ENCODE data around the gene RPS19BP1.
"Not testable (repeated sequence)": the region's sequence is repeated elsewhere in the genome, so short reads cannot be mapped to it uniquely, and the experiment has no call there.

RPS19BP1 gene

DNA sequence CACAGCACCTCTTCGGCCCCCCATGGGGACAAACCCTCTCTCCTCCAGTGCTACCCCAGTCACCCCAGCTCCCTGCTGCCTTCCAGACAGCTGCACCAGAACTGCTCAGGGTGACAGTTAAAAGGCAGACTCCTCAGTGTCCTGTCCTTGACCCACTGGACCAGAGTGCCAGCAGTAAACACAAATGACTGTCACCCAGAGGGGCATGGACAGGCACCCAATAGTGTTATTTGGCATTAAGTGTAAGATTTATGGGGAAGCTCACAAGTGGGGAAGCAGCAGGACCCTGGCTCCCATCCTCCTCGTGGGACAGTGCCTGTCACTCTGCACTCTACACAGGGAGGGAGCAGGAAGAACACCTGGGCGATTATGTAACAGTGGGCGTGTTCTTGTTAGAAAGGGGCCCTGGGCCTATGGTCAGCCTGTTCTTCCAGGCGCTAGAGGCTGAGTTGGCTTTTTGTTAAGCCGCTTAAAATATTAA is 5.0 kb downstream of the RPS19BP1 start:
- DNase-seq, result no peak

DNA sequence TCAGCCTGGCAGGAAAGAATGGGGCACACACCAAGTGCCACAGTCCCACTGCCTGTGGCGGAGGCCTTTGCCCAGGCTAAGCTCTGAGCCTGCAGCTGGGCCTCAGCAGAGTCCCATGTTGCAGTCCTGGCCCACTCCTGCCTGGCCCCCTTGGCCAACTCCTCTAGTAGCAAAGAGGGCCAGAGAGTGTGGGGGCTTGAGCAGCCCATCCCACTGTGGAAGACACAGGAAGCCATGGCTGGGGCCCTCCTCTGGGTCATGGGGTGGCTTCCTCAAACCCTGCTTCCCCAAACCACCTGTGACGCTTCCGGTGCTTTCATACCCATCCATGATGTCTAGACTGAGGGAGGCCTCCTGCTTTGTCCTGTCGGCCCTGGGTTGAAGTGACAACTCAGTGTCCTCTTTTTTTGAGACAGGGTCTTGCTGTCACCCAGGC is 5.8 kb downstream of the RPS19BP1 start:
- no peak for DNase-seq

DNA sequence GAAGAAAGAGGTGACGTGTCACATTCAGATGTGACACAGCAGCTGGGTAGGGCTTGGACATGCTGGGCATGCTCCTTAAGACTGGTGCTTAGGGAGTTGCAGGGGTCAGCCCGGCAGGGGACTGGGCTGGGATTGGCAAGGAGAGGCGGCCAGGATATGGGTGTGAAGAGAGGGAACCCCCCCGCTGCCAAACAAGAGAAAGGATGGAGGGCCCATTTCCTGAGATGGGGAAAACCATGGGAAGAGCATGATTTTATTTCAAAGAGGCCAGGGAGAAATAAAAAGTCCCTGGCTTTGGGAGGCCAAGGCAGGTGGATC is 6.9 kb downstream of the RPS19BP1 start:
- no peak for DNase-seq

DNA sequence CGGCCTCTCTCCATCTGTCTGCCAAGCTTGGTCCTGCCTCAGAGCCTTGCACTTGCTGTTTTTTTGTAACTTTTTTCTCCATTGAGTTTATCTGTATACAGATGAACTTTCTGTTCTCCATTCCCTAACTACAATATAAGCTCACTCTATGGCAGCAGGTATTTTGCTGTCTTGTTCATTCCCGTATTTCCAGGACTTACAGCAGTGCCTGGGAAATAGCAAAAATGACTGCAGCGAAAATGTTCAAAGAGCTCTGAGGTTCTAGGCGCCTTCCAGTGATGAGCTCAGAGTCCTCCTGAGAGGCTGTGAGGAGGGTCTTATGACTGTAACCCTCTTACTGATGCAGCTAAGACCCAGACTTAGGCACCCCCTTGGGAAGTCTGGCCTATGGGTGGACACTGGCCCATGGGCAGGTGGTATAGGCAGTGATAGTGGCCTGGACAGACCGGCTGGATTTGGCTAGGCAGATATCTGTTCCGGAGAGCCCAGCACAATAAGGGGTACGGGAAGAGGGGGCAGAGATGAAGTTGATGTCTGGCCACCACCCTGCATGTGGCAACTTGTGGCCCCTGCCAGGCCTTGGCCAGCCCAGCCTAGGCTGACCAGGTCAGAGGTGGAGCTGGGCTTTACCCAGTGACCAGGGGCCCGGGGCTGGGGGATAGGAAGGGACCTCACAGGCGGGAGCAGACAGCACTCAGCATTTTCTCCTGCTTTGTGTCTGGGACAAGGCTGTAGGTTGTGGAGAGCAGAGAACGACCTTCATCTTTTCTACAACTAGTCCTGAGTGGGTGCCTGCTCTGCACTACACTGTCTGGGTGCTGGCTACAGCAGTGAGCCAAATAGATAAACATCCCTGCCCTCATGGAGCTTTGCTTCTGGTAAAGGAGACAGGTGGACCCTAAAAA is 7.5 kb downstream of the RPS19BP1 start:
- DNase-seq, result no peak

DNA sequence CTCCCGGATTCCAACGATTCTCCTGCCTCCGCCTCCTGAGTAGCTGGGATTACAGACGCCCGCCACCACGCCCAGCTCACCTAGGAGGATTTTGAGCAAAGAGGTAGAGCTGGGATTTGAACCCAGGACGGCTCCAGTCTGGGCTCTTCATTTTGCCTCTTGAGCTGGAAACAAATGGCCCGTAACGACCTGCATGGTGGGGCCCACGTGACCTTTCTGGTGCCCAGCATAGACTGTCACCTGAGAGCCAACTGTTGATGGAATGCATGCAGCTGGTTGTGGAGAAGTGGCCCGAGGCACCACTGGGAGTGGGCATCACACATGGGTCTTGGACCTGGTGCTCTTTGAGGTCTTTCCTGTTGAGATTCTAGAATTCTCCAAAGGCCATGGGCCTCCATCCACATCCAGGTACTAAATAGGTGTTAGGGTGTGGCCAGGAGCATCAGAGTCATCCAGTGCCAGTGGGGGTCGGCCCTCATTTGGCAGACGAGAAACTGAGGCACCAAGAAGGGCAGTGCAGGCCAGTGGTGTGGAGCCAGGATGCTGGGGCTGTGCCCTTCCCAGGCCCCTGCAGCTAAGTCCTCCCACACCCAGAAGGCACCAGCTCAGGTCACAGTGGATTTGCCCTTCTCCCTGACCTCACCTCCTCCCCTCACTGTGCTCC is 8.3 kb downstream of the RPS19BP1 start:
- DNase-seq, result no peak

DNA sequence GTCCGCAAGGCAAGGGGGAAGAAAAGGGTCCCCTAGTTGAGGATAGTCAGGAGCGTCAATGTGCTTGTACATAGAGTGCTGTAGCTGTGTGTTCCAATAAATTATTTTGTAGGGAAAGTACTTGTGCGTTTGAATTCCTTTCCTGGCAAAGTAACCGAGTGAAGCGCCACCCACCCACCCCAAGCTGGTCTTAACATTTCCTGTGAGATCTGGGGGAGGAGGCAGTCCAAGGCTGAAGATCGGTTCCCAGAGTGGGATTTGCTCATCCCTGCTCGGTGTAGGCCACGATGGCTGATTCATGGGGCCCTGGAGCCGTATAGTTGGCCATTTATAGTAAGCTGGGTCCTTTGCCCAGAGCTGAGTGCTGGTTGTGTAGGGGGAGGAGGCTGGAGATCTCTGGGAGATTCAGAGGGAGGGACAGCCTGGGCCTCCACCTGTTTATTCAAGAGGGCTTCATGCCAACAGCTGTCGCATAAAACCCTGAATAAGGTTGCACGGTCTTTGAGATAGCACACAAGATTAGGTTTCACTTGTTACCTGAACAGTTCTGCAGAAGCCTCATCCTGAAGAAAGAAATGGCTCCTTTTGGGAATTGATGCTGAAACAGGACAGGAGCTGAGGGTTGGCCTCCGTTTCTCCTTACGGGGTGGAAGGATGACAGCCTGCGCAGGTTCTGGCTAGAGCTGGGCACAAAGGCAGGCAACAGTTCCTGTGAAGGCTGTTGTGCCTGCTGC is 9.8 kb downstream of the RPS19BP1 start:
- DNase-seq, result no peak

DNA sequence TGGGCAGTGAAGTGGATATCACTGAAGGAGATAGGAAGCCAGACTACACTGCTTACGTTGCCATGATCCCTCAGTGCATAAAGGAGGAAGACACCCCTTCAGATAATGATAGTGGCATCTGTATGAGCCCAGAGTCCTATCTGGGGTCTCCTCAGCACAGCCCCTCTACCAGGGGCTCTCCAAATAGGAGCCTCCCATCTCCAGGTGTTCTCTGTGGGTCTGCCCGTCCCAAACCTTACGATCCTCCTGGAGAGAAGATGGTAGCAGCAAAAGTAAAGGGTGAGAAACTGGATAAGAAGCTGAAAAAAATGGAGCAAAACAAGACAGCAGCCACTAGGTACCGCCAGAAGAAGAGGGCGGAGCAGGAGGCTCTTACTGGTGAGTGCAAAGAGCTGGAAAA is 10.5 kb downstream of the RPS19BP1 start:
- DNase-seq, result not testable (repeated sequence)

DNA sequence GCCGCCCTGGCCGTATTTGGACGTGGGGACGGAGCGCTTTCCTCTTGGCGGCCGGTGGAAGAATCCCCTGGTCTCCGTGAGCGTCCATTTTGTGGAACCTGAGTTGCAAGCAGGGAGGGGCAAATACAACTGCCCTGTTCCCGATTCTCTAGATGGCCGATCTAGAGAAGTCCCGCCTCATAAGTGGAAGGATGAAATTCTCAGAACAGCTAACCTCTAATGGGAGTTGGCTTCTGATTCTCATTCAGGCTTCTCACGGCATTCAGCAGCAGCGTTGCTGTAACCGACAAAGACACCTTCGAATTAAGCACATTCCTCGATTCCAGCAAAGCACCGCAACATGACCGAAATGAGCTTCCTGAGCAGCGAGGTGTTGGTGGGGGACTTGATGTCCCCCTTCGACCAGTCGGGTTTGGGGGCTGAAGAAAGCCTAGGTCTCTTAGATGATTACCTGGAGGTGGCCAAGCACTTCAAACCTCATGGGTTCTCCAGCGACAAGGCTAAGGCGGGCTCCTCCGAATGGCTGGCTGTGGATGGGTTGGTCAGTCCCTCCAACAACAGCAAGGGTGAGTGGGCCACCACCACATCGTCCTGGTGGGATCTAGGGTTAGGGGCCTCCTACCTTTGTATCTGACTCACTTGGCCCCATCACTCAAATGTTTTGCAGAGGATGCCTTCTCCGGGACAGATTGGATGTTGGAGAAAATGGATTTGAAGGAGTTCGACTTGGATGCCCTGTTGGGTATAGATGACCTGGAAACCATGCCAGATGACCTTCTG is 11.3 kb downstream of the RPS19BP1 start:
- not testable (repeated sequence) for DNase-seq

DNA sequence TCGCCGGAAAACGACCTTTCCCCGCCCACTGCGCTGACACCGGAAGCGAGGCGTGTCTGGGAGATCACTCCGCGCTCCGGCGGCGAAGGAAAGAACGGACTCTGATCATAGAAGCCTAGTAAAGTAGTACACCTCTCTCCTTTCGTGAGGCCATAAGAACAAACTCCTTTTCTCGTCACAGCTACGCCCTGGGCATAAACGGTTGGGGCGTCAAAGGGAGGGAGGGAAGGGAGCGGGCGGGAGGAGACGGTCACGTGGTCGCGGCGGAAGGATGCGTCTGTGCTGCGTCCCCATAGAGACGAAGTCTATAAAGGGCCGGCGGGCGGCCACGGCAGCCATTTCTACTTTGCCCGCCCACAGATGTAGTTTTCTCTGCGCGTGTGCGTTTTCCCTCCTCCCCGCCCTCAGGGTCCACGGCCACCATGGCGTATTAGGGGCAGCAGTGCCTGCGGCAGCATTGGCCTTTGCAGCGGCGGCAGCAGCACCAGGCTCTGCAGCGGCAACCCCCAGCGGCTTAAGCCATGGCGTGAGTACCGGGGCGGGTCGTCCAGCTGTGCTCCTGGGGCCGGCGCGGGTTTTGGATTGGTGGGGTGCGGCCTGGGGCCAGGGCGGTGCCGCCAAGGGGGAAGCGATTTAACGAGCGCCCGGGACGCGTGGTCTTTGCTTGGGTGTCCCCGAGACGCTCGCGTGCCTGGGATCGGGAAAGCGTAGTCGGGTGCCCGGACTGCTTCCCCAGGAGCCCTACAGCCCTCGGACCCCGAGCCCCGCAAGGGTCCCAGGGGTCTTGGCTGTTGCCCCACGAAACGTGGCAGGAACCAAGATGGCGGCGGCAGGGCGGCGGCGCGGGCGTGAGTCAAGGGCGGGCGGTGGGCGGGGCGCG is 12.1 kb downstream of the RPS19BP1 start, which contains the start of gene ATF4:
Gene ATF4 (plus strand): TSS at position 337 of the 880 bp plus-strand sequence. CDS start 884 bp downstream, outside the sequence.
- no peak for DNase-seq

DNA sequence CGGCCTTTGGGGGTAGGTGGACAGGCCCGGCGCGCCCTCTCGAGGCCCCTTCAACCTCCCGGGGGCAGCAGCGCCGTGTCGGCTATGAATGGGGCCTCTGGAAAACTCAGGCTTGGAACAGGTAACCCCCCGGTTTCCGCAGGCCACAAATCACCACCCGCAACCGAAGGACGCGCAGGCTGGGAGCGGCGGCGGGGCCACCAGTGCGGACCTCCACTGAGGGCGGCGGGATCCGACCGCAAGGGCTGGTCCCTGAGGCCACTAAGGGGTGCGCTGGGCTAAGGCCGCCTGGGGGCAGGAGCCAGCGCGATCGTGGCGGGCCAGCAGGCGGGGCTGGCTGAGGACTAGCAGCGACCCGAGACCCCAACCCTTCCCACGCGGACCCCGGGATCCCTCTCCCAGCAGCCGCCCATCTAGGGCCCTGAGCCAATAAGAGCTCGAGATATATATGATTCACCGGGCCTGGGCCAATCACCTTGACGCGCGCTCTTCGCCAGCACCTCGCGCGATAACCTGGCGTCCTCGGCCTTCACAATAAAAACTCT is 12.8 kb downstream of the RPS19BP1 start:
- DNase-seq, result peak; percentile 78

DNA sequence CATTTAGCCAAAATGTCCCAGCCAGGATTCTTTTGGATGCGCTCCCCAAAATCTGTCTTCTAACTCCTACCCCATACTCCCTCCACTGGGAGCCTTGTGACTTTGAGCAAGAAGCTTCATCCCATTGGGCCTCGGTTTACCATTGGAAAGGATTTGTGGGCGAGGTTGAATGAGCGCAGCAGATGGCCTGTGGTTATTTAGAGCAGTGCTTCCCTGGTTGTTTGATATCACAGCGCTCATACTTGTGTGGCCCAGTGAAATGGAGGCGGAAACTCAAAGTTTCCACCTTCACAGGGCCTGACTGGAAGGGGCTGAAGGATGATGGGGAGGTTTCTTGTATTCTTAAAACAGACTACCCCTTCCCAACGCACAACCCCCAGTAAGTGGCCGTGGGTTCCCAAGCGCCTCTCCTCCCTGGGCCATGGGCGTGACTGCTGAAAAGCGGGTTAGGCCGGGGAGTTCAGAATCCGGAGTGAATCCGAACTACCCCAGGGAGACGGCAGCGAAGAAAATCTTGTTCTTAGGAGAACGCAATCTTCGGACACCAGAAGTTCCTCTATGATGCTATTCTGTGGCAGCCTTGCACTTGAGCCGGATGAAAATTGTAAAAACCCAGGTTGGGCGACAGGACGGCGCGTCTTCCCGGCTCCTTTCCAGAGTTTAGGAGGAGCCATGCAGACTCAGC is 13.4 kb downstream of the RPS19BP1 start:
- no peak for DNase-seq

DNA sequence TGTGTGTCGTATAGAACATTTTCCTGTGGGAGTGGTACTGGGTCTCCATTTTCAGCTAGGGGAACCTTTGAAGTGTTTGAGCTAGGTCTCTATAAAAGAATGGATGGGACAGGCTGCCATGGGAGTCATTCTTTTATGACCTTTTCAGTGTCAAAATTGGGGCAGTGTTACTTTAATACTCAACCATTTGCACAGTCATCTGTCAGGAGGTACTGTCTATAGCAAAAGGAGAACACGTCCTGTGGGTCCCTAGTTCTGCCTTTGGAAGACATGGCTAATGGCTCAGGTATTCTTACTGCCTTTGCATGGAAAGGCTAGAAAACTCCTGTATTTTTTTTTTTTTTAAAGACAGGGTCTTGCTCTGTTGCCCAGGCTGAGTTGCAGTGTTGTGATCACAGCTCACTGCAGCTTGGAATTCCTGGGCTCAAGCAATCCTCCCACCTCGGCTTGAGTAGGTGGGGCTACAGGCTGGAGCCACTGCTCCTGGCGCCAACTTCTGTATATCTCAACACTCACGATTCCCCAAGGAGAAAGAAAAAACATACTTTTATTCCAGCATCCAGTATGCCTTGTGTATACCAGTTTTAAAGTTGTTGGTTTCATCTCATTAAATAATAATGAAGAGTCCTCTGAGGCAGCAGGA is 14.3 kb downstream of the RPS19BP1 start:
- DNase-seq, result no peak

DNA sequence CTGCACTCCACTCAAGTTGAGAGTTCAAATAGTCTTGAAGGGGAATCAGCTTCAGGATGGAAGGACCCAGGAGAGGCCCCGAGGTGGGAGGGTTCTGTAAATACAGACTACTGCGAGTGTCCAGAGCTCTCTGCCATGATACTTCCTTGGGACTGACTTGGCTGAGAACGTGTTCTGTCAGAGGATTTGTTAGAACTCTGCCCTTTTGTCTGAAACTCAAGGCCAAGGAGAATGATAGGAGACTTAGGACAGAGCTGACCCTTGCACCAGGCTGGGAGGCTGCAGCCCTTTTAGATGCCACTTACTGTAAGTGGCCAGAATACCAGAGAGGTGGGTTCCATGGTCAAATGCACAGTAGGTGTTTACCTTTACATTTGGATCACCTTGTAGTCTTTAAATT is 15.1 kb downstream of the RPS19BP1 start:
- no peak for DNase-seq

DNA sequence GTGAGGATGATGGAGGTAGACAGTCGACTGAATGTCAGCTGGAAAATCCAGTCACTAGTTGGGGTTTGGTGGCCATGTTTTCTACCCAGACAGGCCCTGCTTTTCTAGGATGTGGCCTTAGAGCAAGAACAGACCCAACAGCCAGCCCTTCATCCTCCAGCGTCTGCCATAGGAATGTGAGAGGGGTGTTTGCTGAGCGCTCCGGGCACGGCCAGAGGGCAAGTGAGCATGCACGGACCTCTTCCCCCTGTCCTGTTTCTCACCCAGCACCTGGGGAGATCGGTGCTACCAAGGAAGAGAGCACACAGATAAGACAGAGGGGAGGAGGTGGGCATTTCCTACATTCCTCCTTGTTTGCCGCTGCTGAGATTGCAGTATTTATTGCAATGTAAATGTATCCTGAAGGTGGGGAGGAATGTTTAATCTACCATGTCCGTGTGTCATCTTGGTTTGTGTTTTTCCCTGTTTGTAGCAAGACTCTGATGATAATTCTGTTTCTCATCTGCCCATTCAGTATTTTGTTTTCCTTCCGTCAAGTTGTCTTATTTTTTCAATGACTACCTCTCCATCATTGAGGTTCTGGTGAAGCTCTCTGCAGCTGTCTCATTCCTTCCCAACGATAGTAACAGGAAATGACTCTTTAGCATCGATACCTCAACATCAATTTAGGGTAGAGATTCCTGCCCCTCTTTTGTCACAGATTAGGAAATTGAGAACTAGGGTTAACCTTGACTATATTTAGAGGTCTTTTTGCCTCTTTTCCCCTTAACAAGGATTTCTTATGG is 17.1 kb downstream of the RPS19BP1 start:
- DNase-seq, result no peak

DNA sequence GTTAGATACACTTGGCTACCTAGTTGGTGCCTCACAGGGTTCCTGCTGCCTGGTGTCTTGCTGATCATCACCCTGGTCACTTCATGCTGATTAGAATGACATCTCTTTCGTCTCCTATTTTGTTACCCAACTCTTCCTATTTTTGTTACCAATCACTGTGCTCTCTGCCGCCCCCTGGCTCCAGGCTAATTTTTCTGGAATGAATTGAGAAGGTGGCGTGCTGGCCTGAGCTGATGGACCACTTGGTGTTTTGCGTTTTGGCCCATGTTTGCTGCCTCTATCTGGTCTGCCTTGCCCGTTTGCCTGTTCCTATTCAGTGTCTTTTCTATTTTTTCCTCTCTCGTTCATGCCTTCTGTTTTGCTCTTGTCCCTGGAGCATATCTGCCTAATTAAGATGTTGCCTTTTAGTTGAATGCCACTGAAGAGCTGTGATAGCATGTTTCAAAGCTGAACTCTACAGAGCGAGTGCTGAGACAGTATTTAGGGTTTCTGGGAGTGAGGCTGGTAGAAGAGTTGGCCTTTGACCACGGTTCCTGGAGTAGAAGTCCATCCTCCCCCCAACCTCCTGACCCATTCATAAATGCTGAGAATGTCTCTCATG is 18.1 kb downstream of the RPS19BP1 start:
- DNase-seq, result no peak

DNA sequence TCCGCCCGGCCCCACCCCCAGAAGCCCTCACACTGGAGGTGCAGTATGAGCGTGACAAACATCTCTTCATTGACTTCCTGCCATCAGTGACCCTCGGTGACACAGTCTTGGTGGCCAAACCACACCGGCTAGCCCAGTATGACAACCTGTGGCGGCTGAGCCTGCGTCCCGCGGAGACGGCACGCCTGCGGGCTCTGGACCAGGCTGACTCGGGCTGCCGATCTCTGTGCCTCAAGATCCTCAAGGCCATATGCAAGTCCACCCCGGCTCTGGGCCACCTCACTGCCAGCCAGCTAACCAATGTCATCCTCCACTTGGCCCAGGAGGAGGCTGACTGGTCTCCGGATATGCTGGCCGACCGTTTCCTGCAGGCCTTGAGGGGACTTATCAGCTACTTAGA is 18.8 kb downstream of the RPS19BP1 start:
- no peak for DNase-seq

DNA sequence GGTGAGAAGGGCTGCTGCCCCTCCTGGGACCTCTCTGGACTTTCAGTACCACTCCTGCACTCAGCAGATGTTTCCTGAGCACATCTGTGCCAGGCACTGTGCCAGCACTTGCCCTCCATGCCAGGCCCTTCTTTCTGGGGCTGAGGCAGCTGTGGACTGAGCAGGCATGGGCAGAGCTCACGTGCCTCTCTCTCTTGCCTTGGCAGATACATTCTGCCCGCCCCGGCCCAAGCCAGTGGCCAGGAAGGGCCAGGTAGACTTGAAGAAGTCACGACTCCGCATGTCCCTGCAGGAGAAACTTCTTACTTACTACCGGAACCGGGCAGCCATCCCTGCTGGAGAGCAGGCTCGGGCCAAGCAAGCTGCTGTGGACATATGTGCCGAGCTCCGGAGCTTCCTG is 20.5 kb downstream of the RPS19BP1 start:
- no peak for DNase-seq

DNA sequence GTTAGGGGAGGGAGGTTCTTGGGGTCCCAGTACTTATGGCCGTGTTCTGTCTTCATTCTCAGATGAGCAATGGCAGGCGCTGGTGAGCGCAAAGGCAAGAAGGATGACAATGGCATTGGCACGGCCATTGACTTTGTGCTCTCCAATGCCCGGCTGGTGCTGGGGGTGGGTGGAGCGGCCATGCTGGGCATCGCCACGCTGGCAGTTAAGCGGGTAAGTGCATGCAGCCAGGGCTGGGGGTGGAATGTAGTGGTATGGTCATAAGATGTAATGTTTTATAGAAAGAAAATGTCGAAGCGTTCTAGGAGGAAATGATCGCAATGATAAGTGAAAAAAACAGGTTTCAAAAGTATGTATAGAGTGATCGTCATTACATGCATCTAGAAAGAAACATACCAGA is 21.3 kb downstream of the RPS19BP1 start:
- no peak for DNase-seq

Measured in NCI-H2081 treated with DMSO at 0.1 percent for 48 hours (cell line).